ENCODE measurements around the gene ALK.

ALK gene

GRCh38 chr2:29218550-29219125 lies 702.7 kb downstream of the ALK start:
- H3K9me3 Mint-ChIP-seq: no peaks in the 10 kb centered on the region
- H3K4me3 Mint-ChIP-seq: no peak overlapping the region
- no peaks in the 10 kb centered on the region for H3K4me1 Mint-ChIP-seq
- no peaks in the 10 kb centered on the region for H3K36me3 Mint-ChIP-seq
- no peaks in the 10 kb centered on the region for H3K27me3 Mint-ChIP-seq
- no peak overlapping the region for H3K27ac Mint-ChIP-seq

GRCh38 chr2:29218071-29218470 lies 703.3 kb downstream of the ALK start:
- no peak overlapping the region for H3K4me3 Mint-ChIP-seq
- no peaks in the 10 kb centered on the region for H3K27me3 Mint-ChIP-seq
- no peaks in the 10 kb centered on the region for H3K9me3 Mint-ChIP-seq
- H3K27ac Mint-ChIP-seq: no peak overlapping the region
- no peaks in the 10 kb centered on the region for H3K4me1 Mint-ChIP-seq
- no peaks in the 10 kb centered on the region for H3K36me3 Mint-ChIP-seq

GRCh38 chr2:29216609-29216909 lies 704.8 kb downstream of the ALK start:
- H3K4me1 Mint-ChIP-seq: no peaks in the 10 kb centered on the region
- H3K9me3 Mint-ChIP-seq: no peaks in the 10 kb centered on the region
- H3K27ac Mint-ChIP-seq: no peak overlapping the region
- no peaks in the 10 kb centered on the region for H3K27me3 Mint-ChIP-seq
- H3K36me3 Mint-ChIP-seq: no peaks in the 10 kb centered on the region
- no peak overlapping the region for H3K4me3 Mint-ChIP-seq

GRCh38 chr2:29215739-29216608 lies 705.4 kb downstream of the ALK start:
- no peaks in the 10 kb centered on the region for H3K9me3 Mint-ChIP-seq
- H3K4me3 Mint-ChIP-seq: no peak overlapping the region
- H3K27ac Mint-ChIP-seq: no peak overlapping the region
- no peaks in the 10 kb centered on the region for H3K4me1 Mint-ChIP-seq
- no peaks in the 10 kb centered on the region for H3K27me3 Mint-ChIP-seq
- H3K36me3 Mint-ChIP-seq: no peaks in the 10 kb centered on the region

GRCh38 chr2:29215073-29215472 lies 706.3 kb downstream of the ALK start:
- Mint-ChIP-seq H3K27ac (no peak overlapping the region), H3K27me3 (no peaks in the 10 kb centered on the region), H3K36me3 (no peaks in the 10 kb centered on the region), H3K9me3 (no peaks in the 10 kb centered on the region), H3K4me1 (no peaks in the 10 kb centered on the region), H3K4me3 (no peak overlapping the region)

GRCh38 chr2:29213888-29214291 lies 707.5 kb downstream of the ALK start:
- H3K9me3 Mint-ChIP-seq: no peaks in the 10 kb centered on the region
- H3K4me1 Mint-ChIP-seq: no peaks in the 10 kb centered on the region
- H3K27ac Mint-ChIP-seq: no peak overlapping the region
- H3K36me3 Mint-ChIP-seq: no peaks in the 10 kb centered on the region
- H3K4me3 Mint-ChIP-seq: no peak overlapping the region
- H3K27me3 Mint-ChIP-seq: no peaks in the 10 kb centered on the region

- no peaks in the 10 kb centered on the region for H3K27me3 Mint-ChIP-seq
- H3K4me1 Mint-ChIP-seq: no peaks in the 10 kb centered on the region
- no peak overlapping the region for H3K4me3 Mint-ChIP-seq
- H3K36me3 Mint-ChIP-seq: no peaks in the 10 kb centered on the region
- no peak overlapping the region for H3K27ac Mint-ChIP-seq
- no peaks in the 10 kb centered on the region for H3K9me3 Mint-ChIP-seq
Measured at GRCh38 chr2:29212009-29212408, 709.4 kb downstream of the ALK start.

- Mint-ChIP-seq H3K4me1 (no peaks in the 10 kb centered on the region), H3K27ac (no peak overlapping the region), H3K4me3 (no peak overlapping the region), H3K9me3 (no peaks in the 10 kb centered on the region), H3K36me3 (no peaks in the 10 kb centered on the region), H3K27me3 (no peaks in the 10 kb centered on the region)
Measured at GRCh38 chr2:29209551-29209950, 711.8 kb downstream of the ALK start.

- Mint-ChIP-seq H3K4me3 (no peak overlapping the region), H3K36me3 (no peaks in the 10 kb centered on the region), H3K27me3 (no peaks in the 10 kb centered on the region), H3K27ac (no peak overlapping the region), H3K4me1 (no peaks in the 10 kb centered on the region), H3K9me3 (no peaks in the 10 kb centered on the region)
Measured at GRCh38 chr2:29207352-29208148, 713.8 kb downstream of the ALK start.

- H3K4me1 Mint-ChIP-seq: no peaks in the 10 kb centered on the region
- H3K27me3 Mint-ChIP-seq: no peaks in the 10 kb centered on the region
- H3K36me3 Mint-ChIP-seq: no peaks in the 10 kb centered on the region
- no peak overlapping the region for H3K4me3 Mint-ChIP-seq
- H3K27ac Mint-ChIP-seq: no peak overlapping the region
- H3K9me3 Mint-ChIP-seq: no peaks in the 10 kb centered on the region
Measured at GRCh38 chr2:29206941-29207340, 714.4 kb downstream of the ALK start.

- H3K27me3 Mint-ChIP-seq: no peaks in the 10 kb centered on the region
- H3K36me3 Mint-ChIP-seq: peaks cover 2% of the 10 kb centered on the region
- H3K4me3 Mint-ChIP-seq: no peak overlapping the region
- H3K9me3 Mint-ChIP-seq: no peaks in the 10 kb centered on the region
- no peak overlapping the region for H3K27ac Mint-ChIP-seq
- H3K4me1 Mint-ChIP-seq: no peaks in the 10 kb centered on the region
Measured at GRCh38 chr2:29202819-29203495, 718.4 kb downstream of the ALK start.

GRCh38 chr2:29201979-29202378 lies 719.4 kb downstream of the ALK start:
- Mint-ChIP-seq H3K4me1 (no peaks in the 10 kb centered on the region), H3K27ac (peak overlapping the region; percentile 15), H3K36me3 (peaks cover 2% of the 10 kb centered on the region), H3K4me3 (no peak overlapping the region), H3K9me3 (no peaks in the 10 kb centered on the region), H3K27me3 (no peaks in the 10 kb centered on the region)

GRCh38 chr2:29196792-29197788 lies 724.3 kb downstream of the ALK start:
- H3K27me3 Mint-ChIP-seq: no peaks in the 10 kb centered on the region
- H3K27ac Mint-ChIP-seq: no peak overlapping the region
- H3K4me1 Mint-ChIP-seq: no peaks in the 10 kb centered on the region
- no peak overlapping the region for H3K4me3 Mint-ChIP-seq
- H3K36me3 Mint-ChIP-seq: peaks cover 2% of the 10 kb centered on the region
- no peaks in the 10 kb centered on the region for H3K9me3 Mint-ChIP-seq

GRCh38 chr2:29195796-29196195 lies 725.6 kb downstream of the ALK start:
- no peak overlapping the region for H3K4me3 Mint-ChIP-seq
- H3K4me1 Mint-ChIP-seq: no peaks in the 10 kb centered on the region
- no peaks in the 10 kb centered on the region for H3K9me3 Mint-ChIP-seq
- H3K36me3 Mint-ChIP-seq: peaks cover 2% of the 10 kb centered on the region
- H3K27ac Mint-ChIP-seq: no peak overlapping the region
- H3K27me3 Mint-ChIP-seq: no peaks in the 10 kb centered on the region

- H3K4me1 Mint-ChIP-seq: peaks cover 13% of the 10 kb centered on the region
- no peak overlapping the region for H3K27ac Mint-ChIP-seq
- no peaks in the 10 kb centered on the region for H3K9me3 Mint-ChIP-seq
- H3K36me3 Mint-ChIP-seq: no peaks in the 10 kb centered on the region
- no peak overlapping the region for H3K4me3 Mint-ChIP-seq
- H3K27me3 Mint-ChIP-seq: no peaks in the 10 kb centered on the region
Measured at GRCh38 chr2:29193681-29194080, 727.7 kb downstream of the ALK start.
